K562 (cell line): ENCODE data around the gene HYAL1. TPM values are rescaled to one million over a fixed set of nuclear protein-coding genes. Genes with fewer than 3 reads are reported as not detected.

ENCODE experiments used
- ATF4 ChIP-seq: fragments of 450-650 bp; formaldehyde crosslinking; IDR thresholded peaks from 2 replicates; pipeline ENCODE4 v1.4.0; 2022; ENCODE audit warnings: mild to moderate bottlenecking, moderate library complexity
- BHLHE40 ChIP-seq: IDR thresholded peaks from 2 replicates; pipeline ENCODE4 v1.6.1; 2011; ENCODE audit warnings: low read length, improper control_type of control experiment
- CBX3 ChIP-seq, 2 experiments: IDR thresholded peaks; 1 replicate in 1 of 2; 2 replicates in 1 of 2; pipeline ENCODE4 v1.6.1; 2012; ENCODE audit warnings: inconsistent platforms in 2 of 2, low read length in 2 of 2, borderline replicate concordance in 1 of 2, control low read depth in 1 of 2
- CGGBP1 ChIP-seq: fragments of 250-450 bp; sonication (Bioruptor Pico); IDR thresholded peaks from 2 replicates; pipeline ENCODE4 v1.9.0; 2021; ENCODE audit warnings: mild to moderate bottlenecking
- CXXC5 ChIP-seq: fragments of 250-450 bp; sonication (Bioruptor Pico); IDR thresholded peaks from 2 replicates; pipeline ENCODE4 v1.8.0; 2022; ENCODE audit warnings: inconsistent platforms, mild to moderate bottlenecking, moderate library complexity
- HDAC1 ChIP-seq, 2 experiments: fragments of 450-650 bp; IDR thresholded peaks; 2 replicates each; pipeline ENCODE4 v1.6.1; 2016 to 2017; ENCODE audit warnings: inconsistent platforms in 1 of 2, mild to moderate bottlenecking in 1 of 2, moderate library complexity in 1 of 2
- HDAC8 ChIP-seq: fragments of 450-650 bp; IDR thresholded peaks from 2 replicates; pipeline ENCODE4 v1.6.1; 2016; ENCODE audit warnings: mild to moderate bottlenecking, missing genetic modification characterization, moderate library complexity, missing compliant biosample characterization
- HSF4 ChIP-seq: fragments of 250-450 bp; sonication (Bioruptor Pico); IDR thresholded peaks from 2 replicates; pipeline ENCODE4 v2.1.2; 2022; ENCODE audit warnings: mild to moderate bottlenecking, moderate library complexity, borderline replicate concordance
- POLR2AphosphoS2 ChIP-seq: IDR thresholded peaks from 2 replicates; pipeline ENCODE4 v1.6.1; 2012; ENCODE audit warnings: low read length, improper control_type of control experiment
- SAP30 ChIP-seq: fragments of 200-600 bp; sonication (generic); IDR thresholded peaks from 2 replicates; pipeline ENCODE4 v1.6.1; 2012; ENCODE audit warnings: borderline replicate concordance, low read depth, mild to moderate bottlenecking, moderate library complexity, low read length, control low read depth, inconsistent platforms; ENCODE audit not compliant: insufficient read depth, poor library complexity, severe bottlenecking
- THAP12 ChIP-seq: fragments of 250-450 bp; sonication (Bioruptor Pico); IDR thresholded peaks from 2 replicates; pipeline ENCODE4 v1.9.0; 2021; ENCODE audit warnings: mild to moderate bottlenecking, inconsistent platforms
- ZBTB33 ChIP-seq: sonication (generic); formaldehyde crosslinking; IDR thresholded peaks from 2 replicates; pipeline ENCODE4 v1.8.1; 2023; ENCODE audit warnings: mild to moderate bottlenecking, missing genetic modification reagents
- ZBTB34 ChIP-seq: fragments of 250-450 bp; sonication (Bioruptor Pico); IDR thresholded peaks from 2 replicates; pipeline ENCODE4 v1.8.0; 2021; ENCODE audit warnings: mild to moderate bottlenecking, moderate library complexity
- ZBTB49 ChIP-seq: sonication (generic); formaldehyde crosslinking; IDR thresholded peaks from 2 replicates; pipeline ENCODE4 v1.8.0; 2022; ENCODE audit warnings: missing genetic modification reagents, mild to moderate bottlenecking, borderline replicate concordance
- ZNF311 ChIP-seq: fragments of 250-450 bp; sonication (Bioruptor Pico); IDR thresholded peaks from 2 replicates; pipeline ENCODE4 v1.4.0; 2020; ENCODE audit warnings: mild to moderate bottlenecking, moderate library complexity
- ZNF584 ChIP-seq: fragments of 200-800 bp; sonication (Bioruptor generic); IDR thresholded peaks from 2 replicates; pipeline ENCODE4 v1.6.1; 2016; ENCODE audit warnings: low read depth, mild to moderate bottlenecking, missing genetic modification characterization, missing compliant biosample characterization
- polyA plus RNA-seq, 8 experiments: library from polyadenylated mRNA; depleted of rRNA in 4 of 8; stranded (reverse) in 5 of 8; unstranded in 3 of 8; fragments of >200 nt; fragmentation: Nextera tagmentation in 2 of 8; fragmentation: Illumina TruSeq in 1 of 8; extraction: Ambion mirVana in 2 of 8; extraction: Trizol in 1 of 8; gene quantifications; 2 replicates each; pipeline versions ENCODE4 v1.2.1 to v1.2.3, GENCODE V29; 2011 to 2014; ENCODE audit warnings: inconsistent platforms in 1 of 8, missing spikeins in 1 of 8
- total RNA-seq, 7 experiments: library from RNA; depleted of rRNA in 6 of 7; stranded (reverse); fragments of >200 nt in 6 of 7; fragmentation: Illumina TruSeq in 2 of 7; extraction: Trizol in 2 of 7; gene quantifications; 2 replicates each; pipeline versions ENCODE4 v1.2.1 to v1.2.3, GENCODE V29; 2011 to 2021; ENCODE audit warnings: low replicate concordance in 1 of 7

The HYAL1 gene
- total and polyA plus RNA-seq, 9 of the 15 experiments (the other 6 are each of a cell fraction or from before 2014, with no cell fraction given): 1.4 to 8.5 (median 4.7) TPM

- TF ChIP-seq THAP12 (no peak), CGGBP1 (CRISPR knock-in tag) (no peak), BHLHE40 (peak; percentile 54), ZNF311 (CRISPR knock-in tag) (peak; percentile 89), ZBTB34 (no peak), ZNF584 (CRISPR knock-in tag) (peak; percentile 95), POLR2AphosphoS2 (peak; percentile 81), ATF4 (CRISPR knock-in tag) (peak; percentile 72), ZBTB33 (CRISPR knock-in tag) (no peak), CBX3 (IDR thresholded peaks at IDR 0.05; ENCODE audit: borderline replicate concordance in 1 of 2, low read length in 2 of 2) (no peak), HSF4 (CRISPR knock-in tag) (no peak), HDAC8 (peak; percentile 79; the same call in 1 of the 2 replicates), SAP30 (peak; percentile 79), ZBTB49 (CRISPR knock-in tag) (no peak), HDAC1 (IDR thresholded peaks at IDR 0.05) (peak in 1 of 2 experiments; percentile 84; a peak in 2 of 4 replicates), CXXC5 (CRISPR knock-in tag) (peak; percentile 98)
Measured at GRCh38 chr3:50292159-50293078, 11.0 kb downstream of the HYAL1 start, which contains the start of gene IFRD2 (continued).
